ENCODE results near the gene IL13RA1.

- TF ChIP-seq EZH2 (IDR thresholded peaks at IDR 0.05) (no peak), CTCF (IDR thresholded peaks at IDR 0.05) (no peak)
Observed at GRCh38 chrX:118724775-118725174, 2.6 kb upstream of the IL13RA1 start.
